ENCODE data around the gene SCNN1A.

SCNN1A gene

DNA sequence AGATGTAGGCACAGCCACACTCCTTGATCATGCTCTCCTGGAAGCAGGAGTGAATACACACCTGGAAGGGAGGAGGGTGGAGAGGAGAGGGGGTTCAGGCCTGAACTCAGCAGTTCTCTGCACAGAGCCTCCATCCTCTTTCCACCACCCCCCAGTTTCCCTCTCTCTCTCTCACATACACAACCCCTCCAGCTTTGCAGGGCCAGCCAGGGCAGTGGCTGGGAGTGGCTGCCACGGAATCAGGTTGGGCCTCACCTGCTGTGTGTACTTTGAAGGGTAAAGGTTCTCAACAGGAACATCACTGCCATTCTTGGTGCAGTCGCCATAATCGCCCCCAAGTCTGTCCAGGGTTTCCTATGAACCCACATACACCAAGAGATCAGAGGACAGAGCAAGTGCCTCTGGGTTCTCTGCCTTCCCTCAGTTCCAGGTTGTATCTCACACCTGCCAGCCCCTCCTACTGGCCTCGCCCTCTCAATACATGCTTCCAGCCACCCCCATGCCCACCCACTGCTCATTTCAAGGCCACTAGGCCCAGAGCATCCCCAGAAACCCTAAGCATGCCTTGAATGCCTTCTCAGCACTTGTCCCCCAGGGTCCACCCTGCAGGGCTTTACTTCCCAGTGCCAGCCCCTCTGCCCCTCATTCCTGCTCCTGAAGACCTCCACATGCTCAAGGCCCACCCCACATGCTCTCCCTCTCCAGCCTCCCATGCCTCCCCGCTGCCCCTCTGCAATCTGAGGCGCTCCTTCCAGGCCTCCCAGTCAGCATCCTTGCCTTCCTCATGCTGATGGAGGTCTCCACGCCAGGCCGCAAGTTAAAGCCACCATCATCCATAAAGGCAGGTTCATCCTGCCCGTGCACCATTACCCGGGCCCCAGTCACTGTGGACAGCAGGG is 20.6 kb downstream of the SCNN1A start:
- TF ChIP-seq GATA2 (IDR thresholded peaks at IDR 0.05; ENCODE audit: low read depth, low read length) (no peak), GATA3 (IDR thresholded peaks at IDR 0.05; ENCODE audit: low read depth, low read length) (no peak)

DNA sequence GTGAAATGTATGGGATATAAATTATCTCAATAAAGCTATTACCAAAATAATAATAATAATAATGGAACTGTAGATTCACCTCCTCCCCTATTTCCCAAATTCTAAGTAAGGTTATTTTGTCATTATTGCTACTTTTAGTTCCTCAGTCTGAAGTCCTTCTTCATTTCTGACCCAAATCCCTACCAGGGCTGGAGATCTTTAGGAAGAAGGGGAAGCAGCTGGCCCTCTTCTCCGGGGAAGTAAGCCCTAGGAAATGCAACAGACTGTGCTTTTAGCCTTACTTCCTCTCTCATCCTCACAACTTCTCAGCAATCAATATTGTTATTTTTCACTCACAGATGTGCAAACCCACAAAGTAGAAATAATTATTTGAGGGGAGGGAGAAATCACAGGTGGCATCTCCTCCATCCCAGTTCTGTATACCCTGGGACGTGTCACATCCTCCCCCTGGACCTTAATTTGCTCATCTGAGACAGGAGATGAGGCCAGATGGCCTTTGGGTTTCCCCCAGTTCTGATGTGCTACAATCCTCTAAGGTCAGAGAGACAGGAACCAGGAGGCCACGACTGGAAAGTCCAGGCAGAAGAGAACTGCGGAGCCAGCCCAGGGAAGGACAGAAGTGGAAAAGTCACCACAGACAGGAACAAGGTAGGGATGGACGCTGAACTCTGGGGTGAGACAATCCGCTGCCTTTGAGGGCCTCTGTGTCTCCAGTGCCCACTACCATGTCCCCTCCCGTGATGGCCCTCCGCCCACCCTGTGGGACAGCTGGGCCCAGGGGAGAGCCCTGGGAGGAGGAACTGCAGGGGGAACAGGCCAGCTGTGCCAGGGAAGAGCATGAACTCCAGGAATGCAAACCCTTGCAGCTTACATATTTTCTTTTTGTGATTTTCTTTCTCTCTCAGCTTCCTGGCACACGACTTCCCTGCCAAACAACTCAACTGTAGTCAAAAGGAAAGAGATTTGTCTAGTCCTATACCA is 22.9 kb downstream of the SCNN1A start:
- TF ChIP-seq GATA3 (IDR thresholded peaks at IDR 0.05; ENCODE audit: low read depth, low read length) (no peak), GATA2 (IDR thresholded peaks at IDR 0.05; ENCODE audit: low read depth, low read length) (no peak)

GRCh38 chr12:6351622-6352021 is 23.7 kb downstream of the SCNN1A start:
- TF ChIP-seq GATA2 (IDR thresholded peaks at IDR 0.05; ENCODE audit: low read depth, low read length) (no peak), GATA3 (IDR thresholded peaks at IDR 0.05; ENCODE audit: low read depth, low read length) (no peak)

DNA sequence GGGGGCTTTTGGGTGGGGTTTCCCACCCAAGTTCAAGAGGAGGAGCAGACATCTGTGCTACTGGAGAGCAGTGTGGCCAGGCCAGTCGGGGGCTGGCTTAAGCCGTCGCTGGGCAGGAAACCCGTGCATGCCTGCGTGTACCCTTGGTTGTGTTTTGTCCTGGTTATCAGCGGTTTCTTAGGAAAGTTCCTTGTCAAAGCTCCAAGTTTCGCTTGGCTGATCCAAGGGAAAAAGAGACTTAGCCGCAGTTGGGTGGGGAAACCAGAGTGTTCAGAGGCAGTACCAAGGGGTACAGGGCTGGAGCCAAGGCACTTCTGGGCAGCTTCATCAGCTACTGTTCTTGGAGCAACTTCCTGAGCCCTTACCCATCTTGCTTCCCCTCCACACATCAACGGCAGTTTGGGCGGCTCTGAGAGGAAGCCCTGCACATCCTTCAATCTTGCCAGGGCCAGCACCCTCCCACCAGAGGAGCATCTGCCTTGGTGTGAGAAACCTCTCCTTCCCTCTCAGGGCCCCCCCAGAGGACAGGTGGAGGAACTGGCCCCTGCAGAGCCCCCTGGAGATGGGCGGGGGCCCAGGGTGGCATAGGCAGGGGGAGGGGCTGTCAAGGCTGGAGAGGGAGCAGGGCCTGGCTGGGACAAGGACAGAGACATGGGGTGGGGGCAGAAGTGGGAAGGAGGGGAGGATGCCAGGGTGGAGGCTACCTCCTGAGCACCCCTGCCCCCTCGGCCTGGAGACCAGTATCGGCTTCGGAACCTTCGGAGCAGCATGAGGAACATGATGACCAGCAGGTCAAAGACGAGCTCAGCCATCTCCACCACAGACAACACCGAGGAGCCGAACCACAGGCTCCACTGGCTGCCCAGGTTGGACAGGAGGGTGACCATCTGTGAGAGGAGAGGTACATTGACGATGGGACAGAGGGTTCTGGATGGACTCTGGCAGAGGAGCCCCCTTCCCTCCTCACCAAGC is 27.7 kb downstream of the SCNN1A start:
- TF ChIP-seq GATA3 (IDR thresholded peaks at IDR 0.05; ENCODE audit: low read depth, low read length) (no peak), GATA2 (IDR thresholded peaks at IDR 0.05; ENCODE audit: low read depth, low read length) (no peak)

- TF ChIP-seq GATA3 (IDR thresholded peaks at IDR 0.05; ENCODE audit: low read depth, low read length) = no peak
- no peak for TF ChIP-seq GATA2 (IDR thresholded peaks at IDR 0.05; ENCODE audit: low read depth, low read length)
Observed at GRCh38 chr12:6346942-6347341, 28.4 kb downstream of the SCNN1A start.

GRCh38 chr12:6346235-6346832 is 29.0 kb downstream of the SCNN1A start:
- no peak for TF ChIP-seq GATA3 (IDR thresholded peaks at IDR 0.05; ENCODE audit: low read depth, low read length)
- TF ChIP-seq GATA2 (IDR thresholded peaks at IDR 0.05; ENCODE audit: low read depth, low read length) = no peak

GRCh38 chr12:6345319-6346091 is 29.9 kb downstream of the SCNN1A start:
- TF ChIP-seq GATA3 (IDR thresholded peaks at IDR 0.05; ENCODE audit: low read depth, low read length) = no peak
- TF ChIP-seq GATA2 (IDR thresholded peaks at IDR 0.05; ENCODE audit: low read depth, low read length) = no peak

DNA sequence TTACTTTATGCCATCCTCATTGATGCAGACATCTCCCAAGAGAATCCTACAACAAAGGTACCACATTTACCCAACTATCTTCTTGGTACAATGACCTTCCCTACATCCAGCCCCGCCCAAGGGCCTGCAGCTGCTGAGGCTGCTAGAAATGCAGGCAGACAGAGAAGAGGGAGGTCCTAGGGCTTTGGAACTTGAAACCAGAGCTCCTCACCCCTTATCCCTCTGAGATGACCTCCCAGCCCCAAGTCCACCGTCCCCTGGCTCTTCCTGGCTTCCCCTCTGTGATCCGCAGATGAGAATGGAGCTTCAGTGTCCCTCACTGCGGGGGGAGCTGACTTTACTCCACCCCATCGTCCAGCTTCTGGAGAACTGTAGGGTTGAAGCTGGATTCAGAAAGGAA is 31.8 kb downstream of the SCNN1A start:
- TF ChIP-seq GATA3 (IDR thresholded peaks at IDR 0.05; ENCODE audit: low read depth, low read length) = no peak
- no peak for TF ChIP-seq GATA2 (IDR thresholded peaks at IDR 0.05; ENCODE audit: low read depth, low read length)

GRCh38 chr12:6342140-6342889 is 33.0 kb downstream of the SCNN1A start:
- TF ChIP-seq GATA2 (IDR thresholded peaks at IDR 0.05; ENCODE audit: low read depth, low read length) (no peak), GATA3 (IDR thresholded peaks at IDR 0.05; ENCODE audit: low read depth, low read length) (no peak)

- TF ChIP-seq GATA3 (IDR thresholded peaks at IDR 0.05; ENCODE audit: low read depth, low read length) = no peak
- TF ChIP-seq GATA2 (IDR thresholded peaks at IDR 0.05; ENCODE audit: low read depth, low read length) = no peak
Observed at GRCh38 chr12:6341417-6342139, 33.8 kb downstream of the SCNN1A start, which contains the start of gene TNFRSF1A. TSS of gene TNFRSF1A (minus strand) at chr12:6342076. CDS start at chr12:6341814, 262 bp downstream.

All from SH-SY5Y (cell line).